T follicular helper cell (primary cell): ENCODE results near the gene CDKN3.
"Not testable (repeated sequence)": the region's sequence is repeated elsewhere in the genome, so short reads cannot be mapped to it uniquely, and the experiment has no call there.

Experiments
- DNase-seq: peaks from one replicate; pipeline ENCODE4 v3.0.0-alpha.2; 2020; ENCODE audit warnings: low read depth

Gene CDKN3

DNA sequence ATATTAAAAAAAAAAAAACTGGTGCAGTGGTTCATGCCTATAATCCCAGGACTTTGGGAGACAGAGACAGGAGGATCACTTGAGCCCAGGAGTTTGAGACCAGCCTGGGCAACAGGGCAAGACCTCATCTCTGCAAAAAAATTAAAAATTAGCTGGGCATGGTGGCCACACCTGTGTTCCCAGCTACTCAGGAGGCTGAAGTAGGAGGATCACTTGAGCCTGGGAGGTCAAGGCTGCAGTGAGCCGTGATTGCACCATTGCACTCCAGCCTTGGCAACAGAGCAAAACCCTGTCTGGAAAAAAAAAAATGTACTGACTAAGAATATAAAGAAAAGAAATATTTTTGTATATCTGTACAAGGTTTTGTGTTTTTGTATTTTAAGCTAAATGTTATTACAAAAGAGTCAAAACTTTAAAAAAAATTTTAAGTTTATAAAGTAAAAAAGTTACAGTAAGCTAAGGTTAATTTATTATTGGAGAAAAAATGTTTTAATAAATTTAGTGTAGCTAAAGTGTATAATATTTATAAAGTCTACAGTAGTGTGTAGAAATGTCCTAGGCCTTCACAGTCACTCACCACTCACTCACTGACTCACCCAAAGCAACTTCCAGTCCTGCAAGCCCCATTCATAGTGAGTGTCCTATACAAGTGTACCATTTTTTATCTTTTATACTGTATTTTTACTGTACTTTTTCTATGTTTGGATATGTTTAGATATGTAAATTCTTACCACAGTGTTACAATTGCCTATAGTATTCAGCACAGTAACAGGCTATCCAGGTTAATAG lies 60.2 kb downstream of the CDKN3 start:
- not testable (repeated sequence) for DNase-seq

DNA sequence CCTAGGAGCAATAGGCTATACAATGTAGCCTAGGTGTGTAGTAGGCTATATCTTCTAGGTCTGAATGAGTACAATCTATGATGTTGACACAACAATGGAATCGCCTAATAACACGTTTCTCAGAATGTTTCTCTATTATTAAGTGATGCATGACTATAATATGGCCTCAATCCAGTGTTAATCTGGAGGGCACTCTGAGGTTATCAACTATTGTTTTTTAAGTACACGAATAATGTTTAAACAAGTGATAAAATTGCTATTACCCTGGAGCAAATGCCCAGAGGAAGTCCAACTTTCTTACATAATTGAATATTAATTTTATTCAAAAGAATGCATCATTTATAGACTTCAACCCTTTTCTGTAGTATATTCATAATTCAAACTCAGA lies 60.8 kb downstream of the CDKN3 start:
- no peak for DNase-seq

DNA sequence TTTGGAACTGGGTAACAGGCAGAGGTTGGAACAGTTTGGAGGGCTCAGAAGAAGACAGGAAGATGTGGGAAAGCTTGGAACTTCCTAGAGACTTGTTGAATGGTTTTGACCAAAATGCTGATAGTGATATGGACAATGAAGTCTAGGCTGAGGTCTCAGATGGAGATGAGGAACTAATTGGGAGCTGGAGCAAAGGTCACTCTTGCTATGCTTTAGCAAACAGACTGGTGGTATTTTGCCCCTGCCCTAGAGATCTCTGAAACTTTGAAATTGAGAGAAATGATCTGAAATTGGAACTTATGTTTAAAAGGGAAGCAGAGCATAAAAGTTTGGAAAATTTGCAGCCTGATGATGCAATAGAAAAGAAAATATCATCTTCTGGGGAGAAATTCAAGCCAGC lies 61.7 kb downstream of the CDKN3 start:
- not testable (repeated sequence) for DNase-seq

DNA sequence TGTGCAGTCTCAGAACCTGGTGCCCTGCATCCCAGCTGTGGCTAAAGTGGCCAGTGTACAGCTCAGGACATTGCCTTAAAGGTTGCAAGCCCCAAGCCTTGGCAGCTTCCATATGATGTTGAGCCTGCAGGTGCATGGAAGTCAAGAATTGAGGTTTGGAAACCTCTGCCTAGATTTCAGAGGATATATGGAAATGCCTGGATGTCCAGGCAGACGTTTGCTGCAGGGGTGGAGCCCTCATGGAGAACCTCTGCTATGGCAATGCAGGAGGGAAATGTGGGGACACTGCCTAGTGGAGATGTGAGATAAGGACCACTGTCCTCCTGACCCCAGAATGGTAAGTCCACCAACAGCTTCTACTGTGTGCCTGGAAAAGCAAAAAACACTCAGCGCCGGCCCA lies 62.3 kb downstream of the CDKN3 start:
- DNase-seq, result no peak

DNA sequence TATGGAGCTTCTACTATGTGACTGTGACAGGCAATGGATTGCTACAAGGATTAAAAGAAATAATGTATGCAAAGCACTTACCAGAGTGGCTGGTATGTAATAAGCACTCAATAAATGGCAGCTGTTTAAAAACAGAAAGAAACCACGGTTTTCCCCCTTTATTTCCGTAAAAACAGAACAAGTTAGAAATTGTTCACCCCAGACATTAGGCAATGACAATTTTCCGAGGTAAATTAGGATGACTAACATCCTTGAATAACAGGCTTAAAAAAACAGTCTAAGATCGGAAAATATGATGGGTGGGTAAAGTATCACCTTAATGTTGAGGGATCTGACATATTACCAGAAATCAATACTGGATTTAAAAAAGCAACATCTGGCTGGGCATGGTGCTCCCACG lies 65.2 kb downstream of the CDKN3 start:
- DNase-seq, result no peak

DNA sequence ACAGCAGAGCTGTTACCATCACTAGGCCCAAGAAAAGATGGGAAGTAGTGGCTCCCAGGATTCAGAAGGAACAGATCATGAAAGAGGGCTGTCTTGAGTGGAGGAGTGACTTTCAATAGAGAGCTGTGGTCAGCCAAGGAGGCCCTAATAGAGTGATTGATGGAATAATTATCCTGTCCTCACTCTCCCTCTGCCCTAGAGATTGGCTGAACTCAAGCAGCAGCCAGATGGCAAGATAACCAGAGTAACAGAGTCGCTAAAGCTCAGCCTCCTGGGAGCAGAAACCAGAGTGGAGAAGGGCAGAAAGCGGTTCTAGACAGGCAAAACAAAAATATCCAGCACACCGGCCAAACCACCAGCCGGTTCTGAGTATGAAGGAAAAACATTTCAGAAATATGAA lies 68.8 kb downstream of the CDKN3 start:
- DNase-seq, result no peak

DNA sequence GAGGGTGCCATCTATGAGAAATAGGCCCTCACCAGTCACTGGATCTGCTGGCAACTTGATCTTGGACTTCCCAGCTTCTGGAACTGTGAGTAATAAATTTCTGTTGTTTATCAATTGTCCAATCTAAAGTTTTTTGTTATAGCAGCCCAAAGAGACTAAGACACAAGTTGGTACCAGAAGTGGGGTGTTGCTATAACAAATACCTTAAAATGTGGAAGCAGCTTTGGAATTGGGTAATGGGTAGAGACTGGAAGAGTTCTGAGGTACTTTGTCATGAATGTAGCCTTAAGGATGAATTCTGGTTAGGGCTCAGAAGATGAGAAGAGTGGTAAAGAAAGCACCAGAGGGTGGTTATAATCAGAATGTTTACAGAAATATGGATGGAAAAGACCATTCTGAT lies 70.5 kb downstream of the CDKN3 start:
- no peak for DNase-seq
